ENCODE results near the gene ARL6IP4. TPM values are rescaled to one million over a fixed set of nuclear protein-coding genes. Genes with fewer than 3 reads are reported as not detected.
A peak's percentile ranks its signal among the peaks of the same experiment; 100 is the strongest.

Gene ARL6IP4
- total RNA-seq, 1 donor from 2014 or later, result 147 TPM

- no peak overlapping the region for H3K4me3 ChIP-seq
Measured at GRCh38 chr12:122946690-122947341, 33.7 kb upstream of the ARL6IP4 start.

GRCh38 chr12:122947352-122947792 is 33.1 kb upstream of the ARL6IP4 start:
- Histone ChIP-seq H3K9me3 (no peaks in the 10 kb centered on the region), H3K27me3 (no peaks in the 10 kb centered on the region), H3K4me1 (peaks cover 45% of the 10 kb centered on the region), H3K4me3 (no peak overlapping the region), H3K27ac (peak overlapping the region; percentile 94), H3K36me3 (no peaks in the 10 kb centered on the region)
- peak in 1 of 2 donors; percentile 91 for DNase-seq (ENCODE audit: extremely low spot score in 2 of 2)
- intact Hi-C loops (cut with DNase I), result no loop called here
- TF ChIP-seq POLR2A (IDR thresholded peaks at IDR 0.05), result no peak
- no peak for TF ChIP-seq POLR2AphosphoS5 (IDR thresholded peaks at IDR 0.05; ENCODE audit: insufficient read depth in 1 of 2, low read depth in 1 of 2)
- no peak for TF ChIP-seq CTCF (IDR thresholded peaks at IDR 0.05)

More at GRCh38 chr12:122946690-122947341, 33.7 kb upstream of the ARL6IP4 start:
- Histone ChIP-seq H3K27ac (peak overlapping the region; percentile 94), H3K9me3 (no peaks in the 10 kb centered on the region), H3K36me3 (no peaks in the 10 kb centered on the region), H3K4me1 (peaks cover 46% of the 10 kb centered on the region), H3K27me3 (no peaks in the 10 kb centered on the region)
- DNase-seq (ENCODE audit: extremely low spot score in 2 of 2), result peak; percentile 99
- peak in 2 of 3 experiments; percentile 14 to 22 for TF ChIP-seq CTCF (IDR thresholded peaks at IDR 0.05)
- peak; percentile 89 to 96 for TF ChIP-seq POLR2AphosphoS5 (IDR thresholded peaks at IDR 0.05; ENCODE audit: insufficient read depth in 1 of 2, low read depth in 1 of 2)
- no peak for TF ChIP-seq POLR2A (IDR thresholded peaks at IDR 0.05)
- intact Hi-C loops (cut with DNase I), result no loop called here

- no peaks in the 10 kb centered on the region for H3K27me3 ChIP-seq
- H3K4me3 ChIP-seq, result no peak overlapping the region
- DNase-seq (ENCODE audit: extremely low spot score in 2 of 2), result no peak
- no peak overlapping the region for H3K27ac ChIP-seq
- no peaks in the 10 kb centered on the region for H3K36me3 ChIP-seq
- TF ChIP-seq POLR2A (IDR thresholded peaks at IDR 0.05), result no peak
- no peak for TF ChIP-seq CTCF (IDR thresholded peaks at IDR 0.05)
- TF ChIP-seq POLR2AphosphoS5 (IDR thresholded peaks at IDR 0.05; ENCODE audit: insufficient read depth in 1 of 2, low read depth in 1 of 2), result no peak
- H3K9me3 ChIP-seq, result no peaks in the 10 kb centered on the region
- peaks cover 44% of the 10 kb centered on the region for H3K4me1 ChIP-seq
- intact Hi-C loops (cut with DNase I), result no loop called here
Measured at GRCh38 chr12:122948605-122949004, 31.9 kb upstream of the ARL6IP4 start.

- TF ChIP-seq POLR2AphosphoS5 (IDR thresholded peaks at IDR 0.05; ENCODE audit: insufficient read depth in 1 of 2, low read depth in 1 of 2) (no peak), CTCF (IDR thresholded peaks at IDR 0.05) (no peak), POLR2A (IDR thresholded peaks at IDR 0.05) (no peak)
- no peak overlapping the region for H3K4me3 ChIP-seq
- H3K9me3 ChIP-seq, result no peaks in the 10 kb centered on the region
- intact Hi-C loops (cut with DNase I), result no loop called here
- H3K27ac ChIP-seq, result peak overlapping the region; percentile 23
- peaks cover 36% of the 10 kb centered on the region for H3K4me1 ChIP-seq
- no peaks in the 10 kb centered on the region for H3K27me3 ChIP-seq
- no peak for DNase-seq (ENCODE audit: extremely low spot score in 2 of 2)
- no peaks in the 10 kb centered on the region for H3K36me3 ChIP-seq
Measured at GRCh38 chr12:122949405-122949804, 31.1 kb upstream of the ARL6IP4 start.
